Measurements from ENCODE around the gene SLC3A2.
A peak's percentile ranks its signal among the peaks of the same experiment; 100 is the strongest.
"Not testable (repeated sequence)": the region's sequence is repeated elsewhere in the genome, so short reads cannot be mapped to it uniquely, and the experiment has no call there.

The SLC3A2 gene

GRCh38 chr11:62880803-62881578 lies at the start of gene SLC3A2:
Gene SLC3A2, plus strand, starts transcription at chr11:62880896. Its CDS starts 128 bp downstream, at chr11:62881024.
- peak; percentile 84 for DNase-seq

GRCh38 chr11:62830904-62831519 lies 49.7 kb upstream of the SLC3A2 start:
- no peak for DNase-seq

GRCh38 chr11:62831520-62832335 lies 49.0 kb upstream of the SLC3A2 start, which contains the start of gene STX5:
Gene STX5, minus strand, starts transcription at chr11:62832051. Its CDS starts 808 bp downstream, at chr11:62831243.
- DNase-seq = peak; percentile 98

GRCh38 chr11:62832336-62833234 lies 48.1 kb upstream of the SLC3A2 start, which contains the start of gene TEX54:
Gene TEX54, minus strand, starts transcription at chr11:62832841.
- DNase-seq = peak; percentile 48

GRCh38 chr11:62835336-62835735 lies 45.4 kb upstream of the SLC3A2 start:
- no peak for DNase-seq

GRCh38 chr11:62839050-62839945 lies 41.4 kb upstream of the SLC3A2 start, which contains the start of gene WDR74:
Gene WDR74, minus strand, starts transcription at chr11:62839590. Its CDS starts 20 bp downstream, at chr11:62839570.
- DNase-seq = peak; percentile 84

- not testable (repeated sequence) for DNase-seq
Measured at GRCh38 chr11:62840721-62841360, 39.9 kb upstream of the SLC3A2 start.

GRCh38 chr11:62841361-62842170 lies 39.1 kb upstream of the SLC3A2 start:
- DNase-seq = peak; percentile 98

GRCh38 chr11:62842171-62842741 lies 38.4 kb upstream of the SLC3A2 start:
- DNase-seq = no peak

- not testable (repeated sequence) for DNase-seq
Measured at GRCh38 chr11:62842891-62843290, 37.8 kb upstream of the SLC3A2 start.

- DNase-seq = no peak
Measured at GRCh38 chr11:62843466-62843865, 37.2 kb upstream of the SLC3A2 start.

- DNase-seq = no peak
Measured at GRCh38 chr11:62844154-62844553, 36.5 kb upstream of the SLC3A2 start.

GRCh38 chr11:62846177-62846576 lies 34.5 kb upstream of the SLC3A2 start:
- no peak for DNase-seq

GRCh38 chr11:62847767-62848314 lies 32.9 kb upstream of the SLC3A2 start:
- DNase-seq = no peak

- no peak for DNase-seq
Measured at GRCh38 chr11:62850911-62851806, 29.5 kb upstream of the SLC3A2 start.

- DNase-seq = no peak
Measured at GRCh38 chr11:62851807-62852522, 28.7 kb upstream of the SLC3A2 start.
